Fibroblast of mammary gland (primary cell): ENCODE results near the gene SLC5A4.
"Not testable (repeated sequence)": the region's sequence is repeated elsewhere in the genome, so short reads cannot be mapped to it uniquely, and the experiment has no call there.

ENCODE experiments used
- DNase-seq: peaks from one replicate; pipeline ENCODE4 v3.0.0-alpha.2; 2010; ENCODE audit warnings: low read depth
- H3K4me3 ChIP-seq: 2 replicates; pipeline ENCODE4 v1.5.1; 2011; ENCODE audit warnings: low read depth, mild to moderate bottlenecking, low read length, moderate library complexity; ENCODE audit not compliant: control insufficient read depth
- CTCF ChIP-seq: conservative IDR thresholded peaks from 2 replicates; pipeline ENCODE4 v1.5.1; 2011; ENCODE audit warnings: low read depth, low read length, inconsistent platforms; ENCODE audit not compliant: control insufficient read depth, insufficient read depth

The SLC5A4 gene

GRCh38 chr22:32269316-32269715, 14.2 kb upstream of the SLC5A4 start:
- TF ChIP-seq CTCF = no peak
- no peak overlapping the region for H3K4me3 ChIP-seq
- DNase-seq = no peak

- no peak for DNase-seq
- H3K4me3 ChIP-seq = no peak overlapping the region
- no peak for TF ChIP-seq CTCF
These were observed 11.9 kb upstream of the SLC5A4 start for GRCh38 chr22:32267011-32267410.

DNA sequence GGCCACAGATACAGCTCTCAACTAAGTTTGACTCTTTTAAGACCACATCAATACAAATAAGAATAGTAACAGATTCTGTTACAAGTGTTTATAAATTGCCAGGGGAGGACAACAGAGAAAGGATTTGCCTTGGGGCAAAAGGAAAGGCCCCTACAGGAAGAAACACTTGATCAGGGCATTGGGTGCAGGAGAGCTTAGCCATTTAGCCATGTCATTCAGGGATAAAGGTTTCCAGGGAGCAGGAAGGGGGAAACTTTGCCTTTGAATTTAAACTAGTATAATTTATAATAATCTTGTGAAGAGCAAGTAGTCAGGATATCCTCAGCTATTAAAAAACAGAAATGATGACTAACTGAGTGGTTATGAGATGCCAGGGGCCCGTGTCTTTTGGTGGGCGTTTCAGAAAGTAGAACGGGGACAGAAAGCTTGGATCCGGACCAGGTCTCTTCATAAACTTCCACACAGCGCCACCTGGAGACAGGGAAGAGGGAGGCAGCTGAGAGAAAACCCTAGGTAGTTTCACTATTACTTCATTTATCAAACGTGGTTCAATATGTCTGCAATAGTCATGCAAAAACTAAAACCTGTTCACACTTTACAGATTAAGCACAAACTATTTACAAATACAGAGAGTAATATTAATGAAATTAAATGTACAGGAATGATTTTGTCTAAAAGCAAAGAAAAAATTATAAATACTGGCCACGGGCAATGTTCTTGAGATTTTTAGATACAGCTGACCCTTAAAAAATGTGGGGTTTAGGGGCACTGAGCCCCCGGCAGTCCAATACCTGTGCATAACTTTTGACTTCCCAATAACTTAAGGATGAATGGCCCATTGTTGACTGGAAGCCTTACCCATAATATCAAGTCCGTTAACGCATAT, 11.0 kb upstream of the SLC5A4 start:
- no peak overlapping the region for H3K4me3 ChIP-seq
- peak; percentile 88 for TF ChIP-seq CTCF
- DNase-seq = peak; percentile 72

GRCh38 chr22:32263678-32264077, 8.5 kb upstream of the SLC5A4 start:
- H3K4me3 ChIP-seq, DNase-seq: not testable (repeated sequence)

DNA sequence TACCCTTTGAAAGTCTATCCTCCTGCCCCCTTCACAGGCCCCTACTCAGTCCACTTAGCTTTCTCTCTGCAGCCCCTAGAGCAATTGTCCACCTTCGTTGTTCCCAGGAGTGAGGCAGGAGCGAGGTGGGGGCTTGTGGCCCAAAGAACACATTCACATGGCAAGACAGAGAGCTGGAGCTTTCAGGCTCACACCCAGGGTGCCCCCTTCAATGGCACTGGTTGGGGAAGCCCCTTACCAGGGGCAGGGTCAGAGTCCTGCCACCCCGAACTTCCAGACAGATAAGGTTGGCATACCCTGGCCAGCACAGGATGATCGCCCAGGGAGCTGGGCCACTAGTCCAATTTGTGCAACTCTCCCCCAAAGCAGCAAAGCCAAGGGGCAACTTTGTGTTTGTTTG, 6.2 kb upstream of the SLC5A4 start:
- no peak overlapping the region for H3K4me3 ChIP-seq
- no peak for DNase-seq
- TF ChIP-seq CTCF = no peak

GRCh38 chr22:32258791-32259190, 3.6 kb upstream of the SLC5A4 start:
- no peak for TF ChIP-seq CTCF
- DNase-seq = no peak
- no peak overlapping the region for H3K4me3 ChIP-seq

DNA sequence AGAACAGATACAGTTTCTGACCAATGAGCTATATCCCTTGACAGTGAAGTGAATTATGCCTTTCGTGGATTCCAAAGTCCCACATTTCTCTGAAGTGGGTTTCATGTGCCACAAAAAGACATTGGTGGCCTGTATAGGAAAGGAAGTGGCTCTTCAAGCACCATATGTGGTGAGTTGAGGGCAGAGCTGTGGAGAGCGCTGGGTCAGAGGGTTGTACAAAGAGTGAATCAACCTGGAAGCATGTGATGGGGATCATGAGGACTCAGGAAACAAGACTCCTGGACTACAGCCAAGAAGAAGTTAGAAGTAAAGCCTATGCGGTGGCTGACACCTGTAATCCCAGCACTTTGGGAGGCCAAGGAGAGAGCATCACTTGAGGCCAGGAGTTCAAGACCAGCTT, 579 bp upstream of the SLC5A4 start:
- no peak overlapping the region for H3K4me3 ChIP-seq
- no peak for DNase-seq
- TF ChIP-seq CTCF = no peak
